Esophagus squamous epithelium (tissue), 4 donors: Measurements from ENCODE around the gene P2RY14.

Experiments
- POLR2A ChIP-seq, 4 donors: fragments of 450-650 bp; IDR thresholded peaks; one replicate each; pipeline ENCODE4 v1.6.1; 2017; ENCODE audit warnings: antibody characterized with exemption in 4 of 4, mild to moderate bottlenecking in 4 of 4, moderate library complexity in 3 of 4
- TF ChIP-seq, protein P1 (sequence below), 6 experiments: fragments of 450-650 bp in 4 of 6; fragments of 200-600 bp in 2 of 6; sonication (generic) in 2 of 6; IDR thresholded peaks; one replicate each; pipeline ENCODE4 v1.5.1; 2016 to 2019; ENCODE audit warnings: antibody characterized with exemption in 6 of 6, mild to moderate bottlenecking in 4 of 6, moderate library complexity in 4 of 6

DNA sequence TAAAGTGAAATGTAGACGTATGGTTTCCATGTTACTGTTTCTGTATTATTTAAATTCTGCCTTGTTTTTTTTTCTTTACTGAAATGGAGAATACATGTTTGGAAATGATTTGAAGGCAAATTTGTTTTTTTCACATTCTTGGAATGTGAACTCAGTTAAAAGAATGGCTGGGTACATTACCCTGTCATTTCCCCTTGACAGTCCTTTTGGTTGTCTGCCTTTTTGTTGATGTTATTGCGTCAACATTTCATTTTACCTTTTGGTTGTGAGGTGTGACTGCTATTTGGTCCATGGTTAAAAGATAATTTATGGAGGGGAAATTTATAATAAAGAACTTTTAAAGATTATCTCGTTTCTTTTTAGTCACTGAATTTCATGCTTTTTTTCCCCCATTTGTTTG is 72.1 kb downstream of the P2RY14 start:
- TF ChIP-seq, protein P1, sequence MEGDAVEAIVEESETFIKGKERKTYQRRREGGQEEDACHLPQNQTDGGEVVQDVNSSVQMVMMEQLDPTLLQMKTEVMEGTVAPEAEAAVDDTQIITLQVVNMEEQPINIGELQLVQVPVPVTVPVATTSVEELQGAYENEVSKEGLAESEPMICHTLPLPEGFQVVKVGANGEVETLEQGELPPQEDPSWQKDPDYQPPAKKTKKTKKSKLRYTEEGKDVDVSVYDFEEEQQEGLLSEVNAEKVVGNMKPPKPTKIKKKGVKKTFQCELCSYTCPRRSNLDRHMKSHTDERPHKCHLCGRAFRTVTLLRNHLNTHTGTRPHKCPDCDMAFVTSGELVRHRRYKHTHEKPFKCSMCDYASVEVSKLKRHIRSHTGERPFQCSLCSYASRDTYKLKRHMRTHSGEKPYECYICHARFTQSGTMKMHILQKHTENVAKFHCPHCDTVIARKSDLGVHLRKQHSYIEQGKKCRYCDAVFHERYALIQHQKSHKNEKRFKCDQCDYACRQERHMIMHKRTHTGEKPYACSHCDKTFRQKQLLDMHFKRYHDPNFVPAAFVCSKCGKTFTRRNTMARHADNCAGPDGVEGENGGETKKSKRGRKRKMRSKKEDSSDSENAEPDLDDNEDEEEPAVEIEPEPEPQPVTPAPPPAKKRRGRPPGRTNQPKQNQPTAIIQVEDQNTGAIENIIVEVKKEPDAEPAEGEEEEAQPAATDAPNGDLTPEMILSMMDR (IDR thresholded peaks at IDR 0.05), result no peak
- TF ChIP-seq POLR2A (IDR thresholded peaks at IDR 0.05), result no peak
